ENCODE results near the gene ARRB1.

- TF ChIP-seq CTCF (IDR thresholded peaks at IDR 0.05) (no peak), POLR2A (IDR thresholded peaks at IDR 0.05) (no peak)
Measured at GRCh38 chr11:75398906-75399305, 47.4 kb upstream of the ARRB1 start.
